Measurements from ENCODE around the gene PERCC1.

The PERCC1 gene

DNA sequence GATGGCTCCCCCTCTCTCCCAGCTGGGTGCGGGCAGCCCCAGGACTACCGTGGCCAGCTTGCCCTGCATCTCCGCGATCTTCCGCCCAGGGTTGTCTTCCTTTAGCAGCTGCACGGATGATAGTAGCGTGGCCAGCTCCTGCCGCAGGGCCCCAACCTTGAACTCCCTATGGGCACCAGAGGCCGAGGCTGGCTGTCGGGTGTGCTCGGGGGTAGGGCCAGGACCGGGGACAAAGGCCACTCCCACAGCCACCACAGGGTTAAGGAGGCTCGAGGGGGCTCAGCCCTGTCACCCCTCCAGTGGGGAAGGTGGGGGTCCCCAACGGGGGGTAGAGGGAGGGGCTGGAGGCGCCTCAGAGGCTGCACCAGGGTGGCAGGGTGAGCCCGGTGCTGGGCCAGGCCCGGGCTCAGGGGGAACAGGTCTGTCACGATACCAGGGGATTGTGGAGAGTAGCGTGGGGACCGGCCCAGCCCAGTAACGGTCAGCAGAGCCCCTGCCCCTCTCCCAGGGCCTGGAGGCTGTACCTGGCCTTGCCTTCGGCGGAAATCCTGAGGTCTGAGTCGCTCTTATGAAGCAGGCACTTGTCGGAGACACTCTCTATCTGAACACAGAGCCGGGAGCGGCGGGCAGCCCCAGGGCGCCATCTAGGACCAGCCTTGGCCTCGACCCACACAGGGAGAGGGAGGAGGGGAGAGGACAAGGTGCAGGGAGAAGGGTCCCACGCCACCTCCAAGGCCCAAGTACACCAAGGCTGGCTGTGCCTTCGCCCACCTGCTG is 5.2 kb downstream of the PERCC1 start:
- no peak for DNase-seq

GRCh38 chr16:1436731-1437355 is 6.0 kb downstream of the PERCC1 start:
- no peak for DNase-seq

DNA sequence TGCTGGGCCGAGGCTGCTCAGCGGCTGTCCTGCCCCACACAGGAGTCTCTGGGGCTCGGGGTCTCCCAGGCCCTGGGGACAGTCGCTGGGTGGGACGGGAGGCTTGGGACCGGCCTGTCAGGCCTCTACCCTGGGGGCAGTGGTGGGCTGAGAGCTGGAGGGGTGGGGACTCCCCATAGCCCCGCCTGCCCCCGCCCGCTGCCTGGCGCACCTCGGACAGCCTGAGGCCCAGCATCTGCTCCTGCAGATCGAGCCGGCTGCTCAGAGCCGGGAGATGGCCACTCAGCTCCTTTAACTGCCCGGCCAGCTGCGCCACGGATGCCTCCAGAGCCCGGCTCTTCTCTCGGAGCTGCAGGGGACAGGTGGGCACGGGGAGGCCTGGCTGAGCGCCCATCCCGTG is 6.7 kb downstream of the PERCC1 start:
- no peak for DNase-seq

- DNase-seq, result no peak
Observed at GRCh38 chr16:1438229-1439057, 7.6 kb downstream of the PERCC1 start.

GRCh38 chr16:1439058-1439698 is 8.3 kb downstream of the PERCC1 start:
- DNase-seq, result peak; percentile 45

DNA sequence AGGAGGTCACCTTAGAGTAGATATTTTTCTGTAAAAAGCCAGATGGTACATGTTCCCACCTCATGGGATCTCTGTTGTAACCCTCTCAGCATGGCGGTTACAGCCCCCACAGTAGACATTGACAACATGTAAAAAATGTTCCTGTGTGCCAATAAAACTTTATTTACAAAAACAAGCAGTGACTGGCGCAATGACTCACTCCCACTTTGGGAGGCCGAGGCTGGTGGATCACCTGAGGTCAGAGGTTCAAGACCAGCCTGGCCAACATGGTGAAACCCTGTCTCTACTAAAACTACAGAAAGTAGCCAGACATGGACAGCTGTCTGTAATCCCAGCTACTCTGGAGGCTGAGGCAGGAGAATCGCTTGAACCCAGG is 8.8 kb downstream of the PERCC1 start:
- DNase-seq, result peak; percentile 27

- peak; percentile 37 for DNase-seq
Observed at GRCh38 chr16:1441391-1441829, 10.5 kb downstream of the PERCC1 start.

DNA sequence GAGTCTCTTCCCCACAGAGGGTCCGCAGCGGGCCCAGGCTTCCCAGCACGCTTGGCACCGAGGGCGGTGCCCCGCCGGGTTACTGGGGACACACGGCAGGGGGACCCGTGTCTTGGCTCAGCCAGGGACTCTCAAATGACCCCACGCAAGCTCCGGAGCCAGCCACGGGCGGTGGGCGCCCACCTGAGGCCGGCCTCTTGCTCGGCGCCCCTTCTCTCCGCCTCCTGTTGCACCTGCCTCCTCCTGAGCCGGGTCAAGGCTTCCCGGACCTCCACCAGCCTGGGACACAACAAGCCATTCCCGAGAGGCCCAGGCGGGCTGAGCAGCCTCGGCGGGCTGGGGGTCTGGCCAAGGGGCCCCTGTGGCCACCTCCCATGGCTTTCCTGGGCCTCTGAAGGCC is 11.8 kb downstream of the PERCC1 start:
- DNase-seq, result no peak

GRCh38 chr16:1443403-1443973 is 12.6 kb downstream of the PERCC1 start:
- no peak for DNase-seq

- no peak for DNase-seq
Observed at GRCh38 chr16:1443980-1444729, 13.3 kb downstream of the PERCC1 start, which contains the start of gene CCDC154. CCDC154 (minus strand) TSS chr16:1444556; CDS start chr16:1444322, 234 bp downstream.

DNA sequence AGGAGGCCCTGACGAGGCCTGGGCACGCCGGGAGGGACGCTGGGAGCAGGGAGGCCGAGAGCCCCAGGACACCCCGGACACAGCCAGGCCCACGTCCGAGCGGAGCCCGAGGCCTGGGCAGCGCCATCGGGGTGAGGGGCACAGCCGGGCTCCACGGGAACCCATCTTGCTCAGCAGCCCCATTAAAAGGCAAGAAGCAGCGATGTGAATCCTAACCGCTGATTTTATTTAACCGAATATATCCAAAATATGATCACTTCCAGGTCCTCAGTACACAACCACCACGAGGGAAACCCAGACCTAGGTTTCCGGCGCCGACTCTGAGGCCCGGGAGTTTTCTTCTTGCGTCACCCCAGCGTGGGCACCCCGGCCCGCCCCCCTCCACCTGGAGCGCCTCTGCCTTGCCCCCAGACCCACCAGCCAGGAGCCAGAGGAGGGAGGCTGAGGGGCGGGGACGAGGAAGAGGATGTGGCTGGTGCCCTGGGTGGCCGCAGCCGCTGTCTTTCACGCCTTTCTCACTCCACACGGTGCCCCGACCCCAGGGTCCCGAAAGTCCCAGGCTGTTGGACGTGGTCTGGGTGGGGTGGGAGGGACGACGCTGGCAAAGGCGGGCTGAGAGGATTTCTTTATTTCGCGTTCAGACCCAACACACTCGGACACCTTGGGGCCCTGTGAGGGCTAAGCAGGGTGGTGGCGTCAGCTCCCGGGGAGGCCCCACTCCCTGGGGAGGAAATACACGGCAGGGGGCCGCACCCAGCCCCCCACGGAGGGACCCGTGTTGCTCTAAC is 14.0 kb downstream of the PERCC1 start:
- no peak for DNase-seq

- no peak for DNase-seq
Observed at GRCh38 chr16:1445518-1446203, 14.8 kb downstream of the PERCC1 start.

DNA sequence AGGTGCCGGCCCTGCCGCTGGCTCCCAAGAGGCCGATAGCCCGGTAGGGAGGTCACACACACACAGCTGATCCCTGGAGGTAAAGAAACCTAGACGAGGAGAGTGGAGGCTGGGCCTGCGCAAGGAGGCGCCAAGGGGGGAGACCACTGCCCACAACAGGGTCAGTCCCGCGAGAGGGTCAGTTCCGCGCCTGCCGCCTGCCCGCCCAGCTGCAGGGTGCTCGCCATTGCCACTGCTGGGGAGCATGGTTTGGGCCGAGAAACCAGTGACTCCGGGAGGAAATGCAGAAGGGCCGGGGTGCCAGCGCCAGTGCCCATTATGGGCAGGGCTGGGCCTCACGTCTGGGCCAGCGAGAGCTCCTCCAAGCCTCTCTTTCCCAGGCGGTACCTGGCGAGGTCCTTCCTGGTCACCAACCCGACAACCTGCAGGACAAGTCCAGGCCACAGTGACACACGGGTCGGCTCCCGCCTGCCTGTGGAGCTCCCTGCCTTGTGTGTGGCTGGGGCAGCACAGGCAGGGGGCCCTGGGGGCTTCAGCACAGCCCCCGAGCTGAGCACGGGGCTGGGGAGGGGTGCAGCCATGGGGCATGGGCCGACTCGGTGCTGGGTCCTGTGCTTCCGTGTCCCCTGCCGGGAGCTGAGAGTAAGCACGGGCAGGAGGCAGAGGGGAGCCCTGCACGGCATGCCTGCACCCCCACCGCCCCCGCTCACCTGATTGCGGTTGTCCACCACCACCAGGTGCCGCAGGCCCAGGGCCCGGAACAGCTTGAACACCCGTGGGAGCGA is 15.6 kb downstream of the PERCC1 start:
- DNase-seq, result no peak

GRCh38 chr16:1447965-1448364 is 17.1 kb downstream of the PERCC1 start:
- DNase-seq, result no peak

DNA sequence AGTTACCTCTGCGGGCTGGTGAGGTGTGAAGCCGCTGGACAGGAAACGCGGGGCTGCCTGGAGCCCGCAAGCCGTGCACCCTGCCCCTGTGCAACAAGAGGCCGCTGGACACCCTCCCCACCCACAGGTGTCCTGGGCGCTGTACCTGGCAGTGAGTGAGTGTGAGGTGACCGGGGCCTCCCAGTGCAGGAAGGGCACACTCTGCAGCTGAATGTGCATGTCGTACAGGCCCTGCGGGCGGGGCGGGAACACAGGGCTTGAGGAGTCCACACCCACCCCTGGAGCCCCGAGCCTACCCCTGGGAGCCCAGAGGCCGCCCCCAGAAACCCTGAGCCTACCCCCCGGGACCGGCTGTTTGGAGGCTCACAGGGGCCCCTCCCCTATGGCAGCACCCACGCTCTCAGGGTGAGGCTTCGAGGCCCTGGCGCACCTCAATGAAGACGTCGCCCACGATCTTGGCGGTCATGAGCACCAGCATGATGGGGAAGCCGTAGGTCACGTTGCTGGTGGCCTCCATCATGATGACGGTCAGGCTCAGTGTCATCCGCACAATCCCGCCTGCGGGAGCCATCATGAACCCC is 17.7 kb downstream of the PERCC1 start:
- no peak for DNase-seq

GRCh38 chr16:1449201-1449788 is 18.4 kb downstream of the PERCC1 start:
- DNase-seq, result no peak

DNA sequence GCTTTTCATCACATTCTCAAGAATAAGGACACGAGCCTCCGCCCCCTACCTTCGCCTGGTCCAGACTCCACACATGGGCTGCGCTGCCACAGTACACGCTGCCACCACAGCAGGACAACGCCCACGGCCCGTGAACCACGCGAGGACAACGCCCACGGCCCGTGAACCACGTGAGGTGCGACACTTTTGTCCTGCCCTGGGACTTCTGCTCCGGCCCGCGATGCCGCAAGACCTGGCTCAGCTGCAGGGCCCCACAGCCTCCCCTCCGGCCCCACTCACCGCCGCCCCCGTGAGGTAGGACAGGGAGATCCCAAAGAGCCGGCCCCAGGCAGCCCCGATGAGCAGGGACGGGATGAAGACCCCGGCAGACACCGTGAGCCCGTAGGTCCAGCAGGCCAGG is 19.3 kb downstream of the PERCC1 start:
- DNase-seq, result no peak

DNA sequence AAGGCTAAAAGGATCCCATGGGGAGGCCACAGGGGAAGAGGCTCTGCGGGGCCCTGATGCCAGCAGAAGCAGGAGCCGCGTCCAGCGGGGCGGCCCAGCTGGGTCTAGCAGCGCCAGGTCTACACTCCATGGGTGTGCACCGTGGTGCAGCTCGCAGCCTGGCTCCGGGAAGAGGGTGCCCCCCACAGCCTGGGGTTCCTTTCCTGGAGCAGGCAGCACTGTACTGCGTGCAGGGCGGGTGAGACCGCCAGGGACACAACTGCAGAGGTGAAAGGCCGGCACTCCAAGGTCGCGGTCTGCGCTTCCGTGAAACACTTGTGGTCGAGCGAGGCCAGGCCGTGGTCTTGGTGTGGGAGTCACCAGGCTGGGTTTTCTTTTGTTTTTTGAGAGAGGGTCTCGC is 20.0 kb downstream of the PERCC1 start:
- DNase-seq, result no peak

Measured in NCI-H345 (cell line).